Activated T-cell treated with anti-CD3 and anti-CD28 coated beads, Interleukin-2, amount 50 U/mL, for 72 hours (primary cell): Measurements from ENCODE around the gene ITFG2. TPM values are rescaled to one million over a fixed set of nuclear protein-coding genes. Genes with fewer than 3 reads are reported as not detected.
"Not testable (repeated sequence)": the region's sequence is repeated elsewhere in the genome, so short reads cannot be mapped to it uniquely, and the experiment has no call there.

Experiments used
- ATAC-seq, 2 donors: fragments of 150-1000 bp; cut with Tn5 transposase; replicated peaks in 1 of 2; 2 replicates each; pipeline ENCODE4 v1.10.0; 2021; ENCODE audit warnings: moderate library complexity in 2 of 2, mild to moderate bottlenecking in 1 of 2
- DNase-seq, 2 donors: peaks; one replicate each; pipeline ENCODE4 v3.0.0; 2021 to 2022; ENCODE audit warnings: mixed read lengths in 1 of 2
- H3K27ac Mint-ChIP-seq: one replicate; pipeline ENCODE4 v1.8.0; 2022; ENCODE audit warnings: mild to moderate bottlenecking, moderate library complexity, mixed read lengths
- H3K27me3 Mint-ChIP-seq: one replicate; pipeline ENCODE4 v1.8.0; 2022; ENCODE audit warnings: low read depth, mixed read lengths
- H3K36me3 Mint-ChIP-seq, 2 donors: one replicate each; pipeline ENCODE4 v1.8.0; 2022; ENCODE audit warnings: mixed read lengths in 2 of 2, mild to moderate bottlenecking in 1 of 2; ENCODE audit not compliant: insufficient read depth in 2 of 2
- H3K4me1 Mint-ChIP-seq: one replicate; pipeline ENCODE4 v1.8.0; 2022; ENCODE audit warnings: low read depth, mixed read lengths
- H3K4me3 Mint-ChIP-seq, 2 donors: one replicate each; pipeline ENCODE4 v1.8.0; 2022; ENCODE audit warnings: mild to moderate bottlenecking in 2 of 2, mixed read lengths in 2 of 2, moderate library complexity in 2 of 2
- H3K9me3 Mint-ChIP-seq, 2 donors: one replicate each; pipeline ENCODE4 v1.8.0; 2022; ENCODE audit warnings: mixed read lengths in 2 of 2
- total RNA-seq, 2 donors: library from RNA; stranded (reverse); gene quantifications; one replicate each; pipeline ENCODE4 v1.2.3, GENCODE V29; 2022

Gene ITFG2
- total RNA-seq, 2 donors from 2014 or later = 19.2 to 20.3 TPM

DNA sequence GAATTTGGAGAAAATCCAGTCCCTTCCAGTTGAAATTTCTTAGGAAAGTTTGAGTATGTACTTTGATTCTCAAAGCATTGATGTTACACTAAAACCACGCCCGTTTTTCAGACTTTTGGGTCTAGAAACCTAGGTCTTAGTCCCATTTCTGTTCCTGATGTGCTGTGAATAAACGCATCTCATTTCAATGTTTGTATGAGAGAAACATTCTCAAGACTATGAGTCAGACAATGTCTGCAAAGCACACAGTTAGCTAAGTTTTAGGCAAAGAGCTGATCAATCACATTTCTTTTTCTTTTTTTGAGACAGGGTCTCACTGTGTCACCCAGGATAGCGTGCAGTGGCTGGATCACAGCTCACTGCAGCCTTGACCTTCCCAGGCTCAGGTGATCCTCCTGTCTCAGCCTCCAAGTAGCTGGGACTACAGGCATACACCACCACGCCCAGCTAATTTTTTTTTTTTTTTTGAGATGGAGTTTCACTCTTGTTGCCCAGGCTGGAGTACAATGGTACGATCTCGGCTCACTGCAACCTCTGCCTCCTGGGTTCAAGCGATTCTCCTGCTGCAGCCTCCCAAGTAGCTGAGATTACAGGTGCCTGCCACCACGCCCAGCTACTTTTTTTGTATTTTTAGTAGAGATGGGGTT is 56.6 kb downstream of the ITFG2 start:
- not testable (repeated sequence) for H3K9me3 Mint-ChIP-seq, DNase-seq, H3K27me3 Mint-ChIP-seq, ATAC-seq
- peak overlapping the region in 1 of 2 donors; percentile 32 for H3K4me3 Mint-ChIP-seq
- peaks cover 30% of the 10 kb centered on the region for H3K4me1 Mint-ChIP-seq
- H3K36me3 Mint-ChIP-seq = peaks cover 16 to 36% of the 10 kb centered on the region in 2 donors
- H3K27ac Mint-ChIP-seq = peak overlapping the region; percentile 92

Other genes with a start within 250 kb of the ITFG2 start
- gene FKBP4, start 17.7 kb upstream of the ITFG2 start, total RNA-seq = 10 to 100 TPM; 64.1 to 75.3 TPM
- not detected for gene NRIP2, start 22.4 kb downstream of the ITFG2 start, total RNA-seq
- gene TEX52, start 44.4 kb downstream of the ITFG2 start, total RNA-seq = under 1 TPM; 0.28 to 0.48 TPM
- 100 to 1,000 TPM; 109 to 119 TPM for gene FOXM1, start 64.5 kb downstream of the ITFG2 start, total RNA-seq
- gene RHNO1, start 64.6 kb downstream of the ITFG2 start, total RNA-seq = 10 to 100 TPM; 55.0 to 68.2 TPM
- gene TULP3, start 78.2 kb downstream of the ITFG2 start, total RNA-seq = 1 to 10 TPM; 6.7 to 7.1 TPM
- gene TEAD4, start 146.7 kb downstream of the ITFG2 start, total RNA-seq = 1 to 10 TPM; 3.5 to 3.8 TPM